ENCODE results near the gene CD44. TPM values are rescaled to one million over a fixed set of nuclear protein-coding genes. Genes with fewer than 3 reads are reported as not detected.

CD44 gene
- total RNA-seq, 1 experiment from 2014 or later: 15.9 TPM

DNA sequence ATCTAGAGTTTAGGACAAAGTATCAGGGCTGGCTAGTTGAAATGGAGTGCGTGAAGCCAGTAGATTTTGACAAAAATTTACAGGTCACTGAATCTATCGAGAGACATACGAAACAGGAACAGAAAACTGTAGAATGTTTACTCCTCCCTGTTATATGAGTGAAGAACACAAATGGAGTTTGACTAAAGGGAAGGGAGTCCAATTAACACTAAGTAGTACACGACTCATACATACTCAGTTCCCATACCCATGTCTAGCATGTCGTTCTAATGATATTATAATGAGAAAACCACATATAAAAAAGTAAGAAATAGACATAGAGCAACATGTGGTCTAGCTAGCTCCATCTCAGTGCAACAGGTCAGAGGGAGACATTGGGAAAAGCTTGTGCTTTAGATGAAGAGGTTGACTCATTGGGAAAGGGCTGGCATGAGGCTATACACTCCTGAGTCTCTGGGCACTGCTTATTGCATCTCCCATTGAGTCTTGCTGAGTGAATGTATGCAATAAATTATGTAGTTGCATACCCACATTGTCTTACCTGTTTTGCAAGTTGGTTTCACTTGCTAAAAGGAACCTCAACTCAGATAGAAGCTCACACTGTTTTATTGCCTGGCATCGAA, 43.5 kb downstream of the CD44 start:
- ChIA-PET CTCF (no interaction called here), POLR2A (ENCODE audit: low non-redundant PET) (interaction anchor here (0.7 kb wide), 1 partner anchor 211 kb away, joined by 4 read pairs; no protein-coding TSS in a partner anchor)
- intact Hi-C loops (cut with micrococcal nuclease; ENCODE audit: unreplicated experiment): no loop called here
- H3K4me3 ChIP-seq (ENCODE audit: low read depth, low read length, poor library complexity, severe bottlenecking): no peak overlapping the region
- TF ChIP-seq EZH2 (IDR thresholded peaks at IDR 0.05; ENCODE audit: borderline replicate concordance, low read depth, low read length, poor library complexity, severe bottlenecking): no peak
- TF ChIP-seq, protein P1, sequence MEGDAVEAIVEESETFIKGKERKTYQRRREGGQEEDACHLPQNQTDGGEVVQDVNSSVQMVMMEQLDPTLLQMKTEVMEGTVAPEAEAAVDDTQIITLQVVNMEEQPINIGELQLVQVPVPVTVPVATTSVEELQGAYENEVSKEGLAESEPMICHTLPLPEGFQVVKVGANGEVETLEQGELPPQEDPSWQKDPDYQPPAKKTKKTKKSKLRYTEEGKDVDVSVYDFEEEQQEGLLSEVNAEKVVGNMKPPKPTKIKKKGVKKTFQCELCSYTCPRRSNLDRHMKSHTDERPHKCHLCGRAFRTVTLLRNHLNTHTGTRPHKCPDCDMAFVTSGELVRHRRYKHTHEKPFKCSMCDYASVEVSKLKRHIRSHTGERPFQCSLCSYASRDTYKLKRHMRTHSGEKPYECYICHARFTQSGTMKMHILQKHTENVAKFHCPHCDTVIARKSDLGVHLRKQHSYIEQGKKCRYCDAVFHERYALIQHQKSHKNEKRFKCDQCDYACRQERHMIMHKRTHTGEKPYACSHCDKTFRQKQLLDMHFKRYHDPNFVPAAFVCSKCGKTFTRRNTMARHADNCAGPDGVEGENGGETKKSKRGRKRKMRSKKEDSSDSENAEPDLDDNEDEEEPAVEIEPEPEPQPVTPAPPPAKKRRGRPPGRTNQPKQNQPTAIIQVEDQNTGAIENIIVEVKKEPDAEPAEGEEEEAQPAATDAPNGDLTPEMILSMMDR (conservative IDR thresholded peaks at IDR 0.05; ENCODE audit: low read depth, low read length): no peak
- no peaks in the 10 kb centered on the region for H3K4me1 ChIP-seq (ENCODE audit: insufficient read depth, low read length, poor library complexity, severe bottlenecking)
- no TSS peak for BruUV-seq (replicated peaks)
- no peaks in the 10 kb centered on the region for H3K27me3 ChIP-seq (replicated peaks; ENCODE audit: insufficient read depth, low read depth, low read length, poor library complexity)
- H3K27ac ChIP-seq (ENCODE audit: low read depth, low read length, poor library complexity, severe bottlenecking): no peak overlapping the region
- DNase-seq (ENCODE audit: low spot score): no peak
- no peaks in the 10 kb centered on the region for H3K36me3 ChIP-seq (ENCODE audit: insufficient read depth, low read length, poor library complexity, severe bottlenecking)
- no peaks in the 10 kb centered on the region for H3K9me3 ChIP-seq (ENCODE audit: low read depth, low read length, poor library complexity, severe bottlenecking)

DNA sequence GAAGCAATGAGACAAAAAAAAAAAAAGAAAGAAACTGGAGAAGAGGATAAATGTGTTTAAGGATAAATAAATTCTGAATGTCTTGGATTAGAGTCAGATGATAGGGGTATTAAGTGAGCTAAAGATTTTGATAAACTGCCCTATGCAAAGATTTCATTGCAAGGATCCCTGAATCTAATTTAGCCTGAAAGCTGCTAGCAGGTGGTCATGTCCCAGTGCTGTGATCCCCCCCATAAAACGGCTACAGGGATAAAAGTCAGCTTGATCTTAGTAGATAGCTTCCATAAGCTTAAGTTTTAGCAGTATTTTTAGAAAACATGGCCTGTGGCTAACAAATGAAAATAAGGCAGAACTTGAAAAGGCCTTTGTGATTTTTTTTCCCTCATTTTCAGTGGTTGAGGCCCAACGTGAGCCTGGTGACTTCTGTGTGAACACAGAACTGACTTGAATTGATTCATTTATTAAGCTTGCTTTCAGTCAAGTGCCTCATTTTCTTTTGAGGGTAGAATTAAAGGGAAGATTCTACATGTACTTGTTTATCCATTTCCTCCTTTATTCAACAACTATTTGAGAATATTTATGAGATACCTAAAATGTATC, 44.5 kb downstream of the CD44 start:
- no peaks in the 10 kb centered on the region for H3K9me3 ChIP-seq (ENCODE audit: low read depth, low read length, poor library complexity, severe bottlenecking)
- POLR2A ChIA-PET (ENCODE audit: low non-redundant PET): no interaction called here
- no peak overlapping the region for H3K4me3 ChIP-seq (ENCODE audit: low read depth, low read length, poor library complexity, severe bottlenecking)
- no peaks in the 10 kb centered on the region for H3K27me3 ChIP-seq (replicated peaks; ENCODE audit: insufficient read depth, low read depth, low read length, poor library complexity)
- no peak for DNase-seq (ENCODE audit: low spot score)
- H3K36me3 ChIP-seq (ENCODE audit: insufficient read depth, low read length, poor library complexity, severe bottlenecking): no peaks in the 10 kb centered on the region
- no TSS peak for BruUV-seq (replicated peaks)
- TF ChIP-seq, protein P1 (conservative IDR thresholded peaks at IDR 0.05; ENCODE audit: low read depth, low read length): no peak
- TF ChIP-seq EZH2 (IDR thresholded peaks at IDR 0.05; ENCODE audit: borderline replicate concordance, low read depth, low read length, poor library complexity, severe bottlenecking): no peak
- intact Hi-C loops (cut with micrococcal nuclease; ENCODE audit: unreplicated experiment): no loop called here
- H3K27ac ChIP-seq (ENCODE audit: low read depth, low read length, poor library complexity, severe bottlenecking): no peak overlapping the region
- H3K4me1 ChIP-seq (ENCODE audit: insufficient read depth, low read length, poor library complexity, severe bottlenecking): no peaks in the 10 kb centered on the region
- CTCF ChIA-PET: no interaction called here

DNA sequence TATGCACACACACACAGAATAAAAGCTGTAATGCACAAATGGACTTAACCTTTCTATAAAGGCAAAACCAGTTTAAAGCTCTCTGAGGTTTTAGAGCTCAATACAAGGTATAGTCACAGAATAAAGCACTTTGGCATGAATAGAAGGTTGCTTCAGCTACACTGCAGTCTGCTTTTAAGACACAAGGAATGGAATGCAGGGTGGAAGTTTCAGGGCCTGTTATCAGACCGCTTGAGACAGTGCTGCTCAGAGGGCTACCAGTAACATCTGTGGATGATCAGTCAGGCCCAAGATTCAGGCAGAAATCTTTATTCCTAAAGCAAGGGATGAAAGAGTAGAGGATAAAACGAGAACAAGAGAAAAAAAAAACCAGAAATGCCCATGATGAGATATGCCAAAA, 46.7 kb downstream of the CD44 start:
- Histone ChIP-seq H3K36me3 (ENCODE audit: insufficient read depth, low read length, poor library complexity, severe bottlenecking) (no peaks in the 10 kb centered on the region), H3K4me3 (ENCODE audit: low read depth, low read length, poor library complexity, severe bottlenecking) (no peak overlapping the region)
- no peak for DNase-seq (ENCODE audit: low spot score)

More for the DNA sequence above, 46.7 kb downstream of the CD44 start:
- CTCF ChIA-PET: no interaction called here
- intact Hi-C loops (cut with micrococcal nuclease; ENCODE audit: unreplicated experiment): no loop called here
- BruUV-seq (replicated peaks): no TSS peak
- TF ChIP-seq, protein P1 (conservative IDR thresholded peaks at IDR 0.05; ENCODE audit: low read depth, low read length): no peak
- TF ChIP-seq EZH2 (IDR thresholded peaks at IDR 0.05; ENCODE audit: borderline replicate concordance, low read depth, low read length, poor library complexity, severe bottlenecking): no peak
- no peak overlapping the region for H3K27ac ChIP-seq (ENCODE audit: low read depth, low read length, poor library complexity, severe bottlenecking)
- H3K27me3 ChIP-seq (replicated peaks; ENCODE audit: insufficient read depth, low read depth, low read length, poor library complexity): no peaks in the 10 kb centered on the region
- no peaks in the 10 kb centered on the region for H3K9me3 ChIP-seq (ENCODE audit: low read depth, low read length, poor library complexity, severe bottlenecking)
- POLR2A ChIA-PET (ENCODE audit: low non-redundant PET): no interaction called here
- H3K4me1 ChIP-seq (ENCODE audit: insufficient read depth, low read length, poor library complexity, severe bottlenecking): no peaks in the 10 kb centered on the region

Measured in A673 (cell line).